IMR-90 (cell line): ENCODE data around the gene TMF1. TPM values are rescaled to one million over a fixed set of nuclear protein-coding genes. Genes with fewer than 3 reads are reported as not detected.
A peak's percentile ranks its signal among the peaks of the same experiment; 100 is the strongest.

Experiments used
- ATAC-seq: fragments of 200-7000 bp; cut with Tn5 transposase; 2 replicates; pipeline ENCODE4 v1.9.1; 2020; ENCODE audit warnings: low read depth, mild to moderate bottlenecking, moderate library complexity
- BruUV-seq: library from RNA; stranded (reverse); fragments of 400-500 nt; replicated peaks from 2 replicates; lab custom pipeline; 2021; lab: Mats Ljungman, UMichigan
- CTCF ChIA-PET: fragments of 300-600 bp; formaldehyde crosslinking; extraction: SDS; loops from one replicate; lab custom pipeline; 2021; ENCODE audit warnings: antibody characterized with exemption; lab: Yijun Ruan, JAX
- POLR2A ChIA-PET: fragments of 300-600 bp; sonication (Branson Sonifier 250); formaldehyde crosslinking; loops from one replicate; lab custom pipeline; 2022; ENCODE audit warnings: antibody characterized with exemption; ENCODE audit not compliant: unreplicated experiment; lab: Charles Lee
- DNase-seq: peaks from one replicate; pipeline ENCODE4 v3.0.0; 2013
- H2AFZ ChIP-seq: replicated peaks from 2 replicates; pipeline ENCODE3; 2013; ENCODE audit warnings: low read length, mild to moderate bottlenecking; ENCODE audit not compliant: poor library complexity
- H2AK5ac ChIP-seq: 2 replicates; pipeline ENCODE4 v1.6.1; 2013; ENCODE audit warnings: low read depth, low read length, inconsistent platforms
- H2AK9ac ChIP-seq: replicated peaks from 2 replicates; pipeline ENCODE3; 2013; ENCODE audit warnings: mild to moderate bottlenecking, low read depth, low read length, moderate library complexity; ENCODE audit not compliant: poor library complexity
- H2BK120ac ChIP-seq: 2 replicates; pipeline ENCODE4 v1.6.1; 2013; ENCODE audit warnings: low read depth, low read length, inconsistent platforms
- H2BK15ac ChIP-seq: 3 replicates; pipeline ENCODE4 v1.6.1; 2013; ENCODE audit warnings: low read depth, low read length, inconsistent platforms
- H2BK20ac ChIP-seq: 2 replicates; pipeline ENCODE4 v1.6.1; 2013; ENCODE audit warnings: low read depth, mild to moderate bottlenecking, inconsistent platforms, low read length, moderate library complexity
- H2BK5ac ChIP-seq: 2 replicates; pipeline ENCODE4 v1.6.1; 2013; ENCODE audit warnings: mild to moderate bottlenecking, low read depth, low read length, inconsistent platforms; ENCODE audit not compliant: poor library complexity, severe bottlenecking
- H3K14ac ChIP-seq: replicated peaks from 2 replicates; pipeline ENCODE4 v1.6.1; 2013; ENCODE audit warnings: low read depth, low read length, inconsistent platforms
- H3K18ac ChIP-seq: 2 replicates; pipeline ENCODE4 v1.6.1; 2013; ENCODE audit warnings: low read depth, low read length, control low read depth
- H3K23ac ChIP-seq: 2 replicates; pipeline ENCODE4 v1.6.1; 2013; ENCODE audit warnings: low read depth, low read length, inconsistent platforms
- H3K27ac ChIP-seq: 2 replicates; pipeline ENCODE4 v1.5.1; 2013; ENCODE audit warnings: mild to moderate bottlenecking, control low read depth, low read length; ENCODE audit not compliant: insufficient read depth
- H3K27me3 ChIP-seq: 2 replicates; pipeline ENCODE4 v1.6.1; 2013; ENCODE audit warnings: low read length; ENCODE audit not compliant: control insufficient read depth, insufficient read depth
- H3K36me3 ChIP-seq: 2 replicates; pipeline ENCODE4 v1.6.1; 2013; ENCODE audit warnings: low read length, mixed read lengths; ENCODE audit not compliant: control insufficient read depth, insufficient read depth
- H3K4ac ChIP-seq: 2 replicates; pipeline ENCODE4 v1.6.1; 2013; ENCODE audit warnings: low read depth, low read length, inconsistent platforms
- H3K4me1 ChIP-seq: 2 replicates; pipeline ENCODE4 v1.6.1; 2013; ENCODE audit warnings: low read length, mixed read lengths; ENCODE audit not compliant: control insufficient read depth, insufficient read depth
- H3K4me2 ChIP-seq: 2 replicates; pipeline ENCODE4 v1.6.1; 2013; ENCODE audit warnings: low read depth, mild to moderate bottlenecking, control low read depth, low read length, moderate library complexity
- H3K4me3 ChIP-seq: 2 replicates; pipeline ENCODE4 v1.5.1; 2013; ENCODE audit warnings: low read depth, mild to moderate bottlenecking, control low read depth, low read length, moderate library complexity; ENCODE audit not compliant: insufficient read depth
- H3K56ac ChIP-seq: 2 replicates; pipeline ENCODE4 v1.6.1; 2013; ENCODE audit warnings: low read length, inconsistent platforms; ENCODE audit not compliant: insufficient read depth; ENCODE audit errors: extremely low read depth
- H3K79me1 ChIP-seq, 2 experiments: 2 replicates each; pipeline ENCODE4 v1.6.1; 2013; ENCODE audit warnings: low read length in 2 of 2, inconsistent platforms in 1 of 2, low read depth in 1 of 2
- H3K9ac ChIP-seq: 2 replicates; pipeline ENCODE4 v1.6.1; 2013; ENCODE audit warnings: low read depth, low read length, control low read depth
- H3K9me1 ChIP-seq: 2 replicates; pipeline ENCODE4 v1.6.1; 2013; ENCODE audit warnings: low read length, inconsistent platforms; ENCODE audit not compliant: insufficient read depth
- H3K9me3 ChIP-seq: 2 replicates; pipeline ENCODE4 v1.6.1; 2013; ENCODE audit warnings: low read length; ENCODE audit not compliant: control insufficient read depth, insufficient read depth
- H4K20me1 ChIP-seq: 2 replicates; pipeline ENCODE4 v1.6.1; 2013; ENCODE audit warnings: low read length, inconsistent platforms; ENCODE audit not compliant: insufficient read depth
- H4K5ac ChIP-seq: 2 replicates; pipeline ENCODE4 v1.6.1; 2013; ENCODE audit warnings: mild to moderate bottlenecking, low read depth, low read length, control low read depth
- H4K8ac ChIP-seq, 2 experiments: 2 replicates each; pipeline ENCODE4 v1.6.1; 2013; ENCODE audit warnings: low read depth in 2 of 2, low read length in 2 of 2, control low read depth in 1 of 2, inconsistent platforms in 1 of 2
- H4K91ac ChIP-seq: 2 replicates; pipeline ENCODE4 v1.6.1; 2013; ENCODE audit warnings: low read depth, low read length, inconsistent platforms; ENCODE audit not compliant: insufficient read depth
- CEBPB ChIP-seq: IDR thresholded peaks from 2 replicates; pipeline ENCODE4 v1.6.1; 2012; ENCODE audit warnings: low read depth, low read length, improper control_type of control experiment
- NFE2L2 ChIP-seq: fragments of 150-350 bp; IDR thresholded peaks from 2 replicates; pipeline ENCODE4 v1.6.1; 2016; ENCODE audit warnings: low read depth, mild to moderate bottlenecking, low read length
- WGBS, 2 experiments: methylation state at CpG; one replicate each; pipeline versions ENCODE4 v1.1.5 to v1.1.7; 2013; ENCODE audit warnings: missing lambda C conversion rate in 2 of 2; ENCODE audit not compliant: insufficient read length in 1 of 2; ENCODE audit errors: extremely low coverage in 2 of 2; 5-methylcytosine and 5-hydroxymethylcytosine counted together
- dilution Hi-C: fragments of 300-500 bp; cut with HindIII; formaldehyde crosslinking; loops from one replicate; pipeline ENCODE4 v1.14.3; 2018; ENCODE audit warnings: low sequenced_read_pairs; ENCODE audit not compliant: unreplicated experiment
- in situ Hi-C: fragments of 300-500 bp; cut with MboI; formaldehyde crosslinking; loops from 3 replicates; pipeline ENCODE4 v1.14.3; 2019; ENCODE audit warnings: low sequenced_read_pairs, inconsistent platforms, mixed read lengths
- intact Hi-C: fragments of 100-400 bp; cut with micrococcal nuclease; formaldehyde crosslinking; loops from 2 replicates; pipeline ENCODE4 v1.10.0; 2022
- polyA plus RNA-seq, 3 experiments: library from polyadenylated mRNA; depleted of rRNA; stranded (reverse); fragments of >200 nt; gene quantifications; 2 replicates each; pipeline ENCODE4 v1.2.3, GENCODE V29; 2012; ENCODE audit warnings: low replicate concordance in 1 of 3
- total RNA-seq: library from RNA; depleted of rRNA; stranded (reverse); fragments of >200 nt; gene quantifications from 2 replicates; pipeline ENCODE4 v1.2.3, GENCODE V29; 2012
- TF ChIP-seq, protein P1 (sequence below): fragments of 150-350 bp; IDR thresholded peaks from 2 replicates; pipeline ENCODE4 v1.6.1; 2017; ENCODE audit warnings: mild to moderate bottlenecking, antibody characterized with exemption, low read length, low read depth

Gene TMF1
- total and polyA plus RNA-seq, 2 of the 4 experiments (the other 2 are of a cell fraction): 12.4 to 39.1 TPM

DNA sequence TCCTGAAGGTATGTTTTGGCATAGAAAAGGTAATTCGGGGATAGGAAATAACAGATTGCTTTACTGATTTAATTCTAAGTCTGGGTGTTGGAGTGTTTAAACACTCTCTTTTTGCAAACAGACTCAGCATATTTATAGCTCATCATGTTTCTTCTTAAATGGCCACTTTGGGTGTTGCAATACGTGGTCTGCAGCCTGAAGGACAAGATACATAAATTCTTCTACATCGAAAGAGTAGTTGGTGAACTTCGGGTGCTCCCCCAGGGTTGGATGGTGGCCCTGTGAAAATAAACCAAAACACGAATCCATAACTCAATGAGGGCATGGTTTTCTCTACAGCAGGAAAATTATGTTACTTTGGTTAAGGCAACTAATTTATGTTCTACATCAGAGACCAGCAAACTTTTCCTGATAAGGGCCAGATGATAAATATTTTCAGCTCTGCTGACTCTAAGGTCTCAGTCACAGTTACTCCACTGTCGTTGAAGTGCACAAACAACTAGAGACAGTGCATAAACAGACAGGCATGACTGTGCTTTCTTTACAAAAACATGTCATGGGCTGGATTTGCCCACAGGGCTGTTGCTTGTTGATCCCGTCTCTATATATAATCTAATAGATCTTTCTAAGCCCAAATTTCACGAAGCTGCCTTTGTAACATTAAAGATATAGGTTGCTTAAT, 74.5 kb downstream of the TMF1 start:
- no peak overlapping the region for H3K14ac ChIP-seq

More for the DNA sequence above, 74.5 kb downstream of the TMF1 start:
- in situ Hi-C loops (no loop called here), intact Hi-C loops (loop anchor here (10.0 kb wide), 1 partner anchor 1623 kb away; no protein-coding TSS in a partner anchor), dilution Hi-C loops (no loop called here)
- Histone ChIP-seq H3K79me1 (no peaks in the 10 kb centered on the region), H3K9me3 (no peaks in the 10 kb centered on the region), H3K9ac (no peak overlapping the region), H3K4me2 (peak overlapping the region; percentile 75; the same call in 1 of the 2 replicates), H2BK5ac (peak overlapping the region; percentile 3), H4K91ac (no peak overlapping the region), H2BK120ac (no peak overlapping the region), H2AK5ac (no peak overlapping the region), H3K4me3 (no peak overlapping the region), H2BK20ac (no peak overlapping the region), H2BK15ac (no peak overlapping the region), H3K56ac (no peak overlapping the region), H3K9me1 (no peaks in the 10 kb centered on the region; the same call in 1 of the 2 replicates), H2AFZ (no peak overlapping the region), H2AK9ac (no peak overlapping the region), H3K27me3 (no peaks in the 10 kb centered on the region), H3K4ac (no peak overlapping the region), H4K8ac (no peak overlapping the region), H3K18ac (no peak overlapping the region), H4K20me1 (no peaks in the 10 kb centered on the region), H3K4me1 (peaks cover 7% of the 10 kb centered on the region), H3K23ac (no peak overlapping the region), H3K27ac (no peak overlapping the region), H3K36me3 (peaks cover 26% of the 10 kb centered on the region), H4K5ac (no peak overlapping the region)
- TF ChIP-seq NFE2L2 (0 out of 2 replicates have a peak, but pooled peaks have one; percentile 20), CEBPB (peak; percentile 25; the same call in 1 of the 2 replicates)
- TF ChIP-seq, protein P1, sequence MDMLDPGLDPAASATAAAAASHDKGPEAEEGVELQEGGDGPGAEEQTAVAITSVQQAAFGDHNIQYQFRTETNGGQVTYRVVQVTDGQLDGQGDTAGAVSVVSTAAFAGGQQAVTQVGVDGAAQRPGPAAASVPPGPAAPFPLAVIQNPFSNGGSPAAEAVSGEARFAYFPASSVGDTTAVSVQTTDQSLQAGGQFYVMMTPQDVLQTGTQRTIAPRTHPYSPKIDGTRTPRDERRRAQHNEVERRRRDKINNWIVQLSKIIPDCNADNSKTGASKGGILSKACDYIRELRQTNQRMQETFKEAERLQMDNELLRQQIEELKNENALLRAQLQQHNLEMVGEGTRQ: no peak
- peak; percentile 82 for ATAC-seq
- DNase-seq: no peak
- BruUV-seq: no TSS peak
- WGBS, 2 experiments: 0% methylated on average over 1 of the region's 8 CpGs; no CpG with 5 or more reads in 1 of the 2 experiments
- ChIA-PET CTCF (no interaction called here), POLR2A (no interaction called here)
